GM18519 (cell line): ENCODE results near the gene PLIN1.
"Not testable (repeated sequence)": the region's sequence is repeated elsewhere in the genome, so short reads cannot be mapped to it uniquely, and the experiment has no call there.

Source experiments
- ATAC-seq: cut with Tn5 transposase; IDR thresholded peaks from one replicate; pipeline ENCODE4 v1.9.1; 2021; ENCODE audit warnings: mild to moderate bottlenecking, moderate library complexity; ENCODE audit not compliant: unreplicated experiment, low FRiP score

Gene PLIN1

GRCh38 chr15:89679212-89679611 lies at the start of gene PLIN1:
Gene PLIN1 (minus strand): TSS chr15:89679367. CDS start chr15:89677489, 1,878 bp downstream.
- ATAC-seq, result no peak

GRCh38 chr15:89728254-89728653 lies 49.1 kb upstream of the PLIN1 start:
- ATAC-seq, result no peak

GRCh38 chr15:89725064-89725463 lies 45.9 kb upstream of the PLIN1 start:
- ATAC-seq, result no peak

GRCh38 chr15:89724621-89725020 lies 45.5 kb upstream of the PLIN1 start:
- ATAC-seq, result no peak

- no peak for ATAC-seq
Measured at GRCh38 chr15:89723031-89723430, 43.9 kb upstream of the PLIN1 start.

- no peak for ATAC-seq
Measured at GRCh38 chr15:89714775-89715174, 35.6 kb upstream of the PLIN1 start.

GRCh38 chr15:89707577-89707976 lies 28.4 kb upstream of the PLIN1 start:
- no peak for ATAC-seq

- no peak for ATAC-seq
Measured at GRCh38 chr15:89704411-89704810, 25.2 kb upstream of the PLIN1 start.

GRCh38 chr15:89695198-89695597 lies 16.0 kb upstream of the PLIN1 start:
- ATAC-seq, result no peak

- ATAC-seq, result no peak
Measured at GRCh38 chr15:89693696-89694095, 14.5 kb upstream of the PLIN1 start.

- ATAC-seq, result no peak
Measured at GRCh38 chr15:89693091-89693490, 13.9 kb upstream of the PLIN1 start.

- peak; percentile 84 for ATAC-seq
Measured at GRCh38 chr15:89690276-89691218, 11.4 kb upstream of the PLIN1 start, which contains the start of the genes PEX11A and WDR93. Gene PEX11A (minus strand): TSS chr15:89690754. CDS start chr15:89690632, 122 bp downstream. Gene WDR93 (plus strand): TSS chr15:89690811. CDS start chr15:89701747, 10,936 bp downstream.

- not testable (repeated sequence) for ATAC-seq
Measured at GRCh38 chr15:89689930-89690275, 10.7 kb upstream of the PLIN1 start.

- no peak for ATAC-seq
Measured at GRCh38 chr15:89686522-89686921, 7.4 kb upstream of the PLIN1 start.

- no peak for ATAC-seq
Measured at GRCh38 chr15:89685995-89686394, 6.8 kb upstream of the PLIN1 start.

GRCh38 chr15:89681146-89681545 lies 2.0 kb upstream of the PLIN1 start:
- no peak for ATAC-seq

GRCh38 chr15:89680282-89680873 lies 1.2 kb upstream of the PLIN1 start:
- ATAC-seq, result no peak

GRCh38 chr15:89677381-89677780 lies 1.8 kb downstream of the PLIN1 start:
- no peak for ATAC-seq

GRCh38 chr15:89675606-89676005 lies 3.6 kb downstream of the PLIN1 start:
- no peak for ATAC-seq

GRCh38 chr15:89674526-89674925 lies 4.6 kb downstream of the PLIN1 start:
- no peak for ATAC-seq

GRCh38 chr15:89673165-89673512 lies 6.0 kb downstream of the PLIN1 start:
- no peak for ATAC-seq
